ENCODE measurements around the gene SYTL5.

DNA sequence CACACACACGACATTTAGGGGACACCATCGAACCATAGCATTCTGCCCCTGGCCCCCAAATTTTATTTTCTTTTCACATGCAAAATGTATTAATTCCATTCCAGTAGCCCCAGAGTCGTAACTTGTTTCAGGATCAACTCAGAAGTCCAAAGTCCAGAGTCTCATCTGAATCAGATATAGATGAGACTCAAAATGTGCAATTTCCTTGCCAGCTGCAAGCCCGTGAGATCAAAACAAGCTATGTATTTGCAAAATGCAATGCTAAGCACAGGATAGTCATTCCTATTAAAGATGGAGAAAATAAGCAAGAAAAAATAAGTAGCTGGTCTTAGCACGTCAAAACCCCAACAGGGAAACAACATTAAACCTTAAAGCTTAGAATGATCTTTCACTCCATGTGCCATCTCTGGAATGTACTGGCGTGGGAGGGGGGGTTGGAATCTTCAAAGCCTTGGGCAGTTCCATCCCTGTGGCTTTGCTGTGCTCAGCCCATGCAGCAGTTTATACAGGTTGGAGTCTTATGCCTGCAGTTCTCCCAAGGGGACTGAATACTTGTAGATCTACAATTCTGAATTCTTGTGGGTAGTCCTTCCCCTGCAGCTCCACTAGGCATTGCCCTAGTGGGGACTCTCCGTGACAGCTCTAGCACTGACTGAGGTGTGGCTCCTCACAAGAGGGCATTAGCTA, 47.7 kb upstream of the SYTL5 start:
- TF ChIP-seq, protein P1, sequence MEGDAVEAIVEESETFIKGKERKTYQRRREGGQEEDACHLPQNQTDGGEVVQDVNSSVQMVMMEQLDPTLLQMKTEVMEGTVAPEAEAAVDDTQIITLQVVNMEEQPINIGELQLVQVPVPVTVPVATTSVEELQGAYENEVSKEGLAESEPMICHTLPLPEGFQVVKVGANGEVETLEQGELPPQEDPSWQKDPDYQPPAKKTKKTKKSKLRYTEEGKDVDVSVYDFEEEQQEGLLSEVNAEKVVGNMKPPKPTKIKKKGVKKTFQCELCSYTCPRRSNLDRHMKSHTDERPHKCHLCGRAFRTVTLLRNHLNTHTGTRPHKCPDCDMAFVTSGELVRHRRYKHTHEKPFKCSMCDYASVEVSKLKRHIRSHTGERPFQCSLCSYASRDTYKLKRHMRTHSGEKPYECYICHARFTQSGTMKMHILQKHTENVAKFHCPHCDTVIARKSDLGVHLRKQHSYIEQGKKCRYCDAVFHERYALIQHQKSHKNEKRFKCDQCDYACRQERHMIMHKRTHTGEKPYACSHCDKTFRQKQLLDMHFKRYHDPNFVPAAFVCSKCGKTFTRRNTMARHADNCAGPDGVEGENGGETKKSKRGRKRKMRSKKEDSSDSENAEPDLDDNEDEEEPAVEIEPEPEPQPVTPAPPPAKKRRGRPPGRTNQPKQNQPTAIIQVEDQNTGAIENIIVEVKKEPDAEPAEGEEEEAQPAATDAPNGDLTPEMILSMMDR (IDR thresholded peaks at IDR 0.05) = no peak
- TF ChIP-seq EZH2 (IDR thresholded peaks at IDR 0.05) (no peak), EZH2phosphoT487 (IDR thresholded peaks at IDR 0.05) (no peak)

Measured in neural progenitor cell (in vitro differentiated cells).